ENCODE results near the gene ERLEC1.

Gene ERLEC1

GRCh38 chr2:53770264-53770663 is 16.6 kb upstream of the ERLEC1 start:
- Histone ChIP-seq H3K79me2 (ENCODE audit: insufficient read depth, low read length) (peaks cover 70% of the 10 kb centered on the region), H3F3A (ENCODE audit: low read depth) (no peaks in the 10 kb centered on the region; the same call in 1 of the 2 replicates), H3K9me2 (replicated peaks; ENCODE audit: low read depth, low read length) (no peaks in the 10 kb centered on the region), H3K27me3 (ENCODE audit: insufficient read depth, low read length, poor library complexity, severe bottlenecking) (no peaks in the 10 kb centered on the region), H3K9ac (ENCODE audit: low read depth, low read length, poor library complexity, severe bottlenecking) (no peak overlapping the region), H3K4me2 (ENCODE audit: low read depth, low read length, poor library complexity, severe bottlenecking) (peak overlapping the region; percentile 93), H3K4me1 (ENCODE audit: insufficient read depth, low read length, poor library complexity, severe bottlenecking) (peaks cover 28% of the 10 kb centered on the region), H4K20me1 (ENCODE audit: insufficient read depth, low read length, poor library complexity, severe bottlenecking) (peaks cover 8% of the 10 kb centered on the region), H3K4me3 (ENCODE audit: low read length, poor library complexity, severe bottlenecking) (no peak overlapping the region), H3K9me3 (ENCODE audit: insufficient read depth, low read depth, low read length) (no peaks in the 10 kb centered on the region), H2AFZ (ENCODE audit: low read length) (no peak overlapping the region), H3K36me3 (ENCODE audit: insufficient read depth, low read length) (peaks cover 10% of the 10 kb centered on the region; the same call in 1 of the 2 replicates)
- TF ChIP-seq EZH2phosphoT487 (IDR thresholded peaks at IDR 0.05; ENCODE audit: borderline replicate concordance) (no peak), CTCF (conservative IDR thresholded peaks at IDR 0.05; ENCODE audit: low read length) (no peak)

- no peaks in the 10 kb centered on the region for H3F3A ChIP-seq (ENCODE audit: low read depth)
- H4K20me1 ChIP-seq (ENCODE audit: insufficient read depth, low read length, poor library complexity, severe bottlenecking), result peaks cover 29% of the 10 kb centered on the region
- H3K4me3 ChIP-seq (ENCODE audit: low read length, poor library complexity, severe bottlenecking), result no peak overlapping the region
- no peaks in the 10 kb centered on the region for H3K9me3 ChIP-seq (ENCODE audit: insufficient read depth, low read depth, low read length)
- H3K79me2 ChIP-seq (ENCODE audit: insufficient read depth, low read length), result peaks cover 91% of the 10 kb centered on the region
- H3K4me1 ChIP-seq (ENCODE audit: insufficient read depth, low read length, poor library complexity, severe bottlenecking), result peaks cover 14% of the 10 kb centered on the region
- no peaks in the 10 kb centered on the region for H3K27me3 ChIP-seq (ENCODE audit: insufficient read depth, low read length, poor library complexity, severe bottlenecking)
- peak overlapping the region; percentile 1 for H3K4me2 ChIP-seq (ENCODE audit: low read depth, low read length, poor library complexity, severe bottlenecking)
- H3K36me3 ChIP-seq (ENCODE audit: insufficient read depth, low read length), result peaks cover 22% of the 10 kb centered on the region
- H3K9me2 ChIP-seq (replicated peaks; ENCODE audit: low read depth, low read length), result no peaks in the 10 kb centered on the region
- H2AFZ ChIP-seq (ENCODE audit: low read length), result no peak overlapping the region
- no peak for TF ChIP-seq CTCF (conservative IDR thresholded peaks at IDR 0.05; ENCODE audit: low read length)
- TF ChIP-seq EZH2phosphoT487 (IDR thresholded peaks at IDR 0.05; ENCODE audit: borderline replicate concordance), result no peak
- no peak overlapping the region for H3K9ac ChIP-seq (ENCODE audit: low read depth, low read length, poor library complexity, severe bottlenecking)
Measured at GRCh38 chr2:53777134-53777533, 9.7 kb upstream of the ERLEC1 start.

- Histone ChIP-seq H3K4me2 (ENCODE audit: low read depth, low read length, poor library complexity, severe bottlenecking) (no peak overlapping the region), H3F3A (ENCODE audit: low read depth) (no peaks in the 10 kb centered on the region), H3K9me3 (ENCODE audit: insufficient read depth, low read depth, low read length) (no peaks in the 10 kb centered on the region), H3K9ac (ENCODE audit: low read depth, low read length, poor library complexity, severe bottlenecking) (no peak overlapping the region), H3K27me3 (ENCODE audit: insufficient read depth, low read length, poor library complexity, severe bottlenecking) (no peaks in the 10 kb centered on the region), H3K36me3 (ENCODE audit: insufficient read depth, low read length) (peaks cover 22% of the 10 kb centered on the region), H3K4me3 (ENCODE audit: low read length, poor library complexity, severe bottlenecking) (no peak overlapping the region), H3K4me1 (ENCODE audit: insufficient read depth, low read length, poor library complexity, severe bottlenecking) (peaks cover 27% of the 10 kb centered on the region), H2AFZ (ENCODE audit: low read length) (no peak overlapping the region), H4K20me1 (ENCODE audit: insufficient read depth, low read length, poor library complexity, severe bottlenecking) (peaks cover 40% of the 10 kb centered on the region), H3K79me2 (ENCODE audit: insufficient read depth, low read length) (peaks cover 97% of the 10 kb centered on the region), H3K9me2 (replicated peaks; ENCODE audit: low read depth, low read length) (no peaks in the 10 kb centered on the region)
- TF ChIP-seq EZH2phosphoT487 (IDR thresholded peaks at IDR 0.05; ENCODE audit: borderline replicate concordance) (no peak), CTCF (conservative IDR thresholded peaks at IDR 0.05; ENCODE audit: low read length) (no peak)
Measured at GRCh38 chr2:53778536-53779162, 8.2 kb upstream of the ERLEC1 start.

Data from Loucy (cell line).